C4-2B (cell line): ENCODE measurements around the gene GARIN5A.

Experiments used
- H3K27ac ChIP-seq: fragments of 450-650 bp; 2 replicates; pipeline ENCODE4 v1.5.1; 2017
- ZFX ChIP-seq: fragments of 450-650 bp; IDR thresholded peaks from 2 replicates; pipeline ENCODE4 v1.6.1; 2017
- TF ChIP-seq, protein P1 (sequence below): fragments of 450-650 bp; conservative IDR thresholded peaks from 2 replicates; pipeline ENCODE4 v1.5.1; 2017; ENCODE audit warnings: mild to moderate bottlenecking

GARIN5A gene

GRCh38 chr19:50464348-50464747 lies 12.3 kb downstream of the GARIN5A start:
- TF ChIP-seq, protein P1, sequence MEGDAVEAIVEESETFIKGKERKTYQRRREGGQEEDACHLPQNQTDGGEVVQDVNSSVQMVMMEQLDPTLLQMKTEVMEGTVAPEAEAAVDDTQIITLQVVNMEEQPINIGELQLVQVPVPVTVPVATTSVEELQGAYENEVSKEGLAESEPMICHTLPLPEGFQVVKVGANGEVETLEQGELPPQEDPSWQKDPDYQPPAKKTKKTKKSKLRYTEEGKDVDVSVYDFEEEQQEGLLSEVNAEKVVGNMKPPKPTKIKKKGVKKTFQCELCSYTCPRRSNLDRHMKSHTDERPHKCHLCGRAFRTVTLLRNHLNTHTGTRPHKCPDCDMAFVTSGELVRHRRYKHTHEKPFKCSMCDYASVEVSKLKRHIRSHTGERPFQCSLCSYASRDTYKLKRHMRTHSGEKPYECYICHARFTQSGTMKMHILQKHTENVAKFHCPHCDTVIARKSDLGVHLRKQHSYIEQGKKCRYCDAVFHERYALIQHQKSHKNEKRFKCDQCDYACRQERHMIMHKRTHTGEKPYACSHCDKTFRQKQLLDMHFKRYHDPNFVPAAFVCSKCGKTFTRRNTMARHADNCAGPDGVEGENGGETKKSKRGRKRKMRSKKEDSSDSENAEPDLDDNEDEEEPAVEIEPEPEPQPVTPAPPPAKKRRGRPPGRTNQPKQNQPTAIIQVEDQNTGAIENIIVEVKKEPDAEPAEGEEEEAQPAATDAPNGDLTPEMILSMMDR = no peak
- no peak for TF ChIP-seq ZFX
- H3K27ac ChIP-seq = no peak overlapping the region

- H3K27ac ChIP-seq = no peak overlapping the region
- TF ChIP-seq, protein P1 = no peak
These were observed 13.7 kb downstream of the GARIN5A start for GRCh38 chr19:50462970-50463369.

DNA sequence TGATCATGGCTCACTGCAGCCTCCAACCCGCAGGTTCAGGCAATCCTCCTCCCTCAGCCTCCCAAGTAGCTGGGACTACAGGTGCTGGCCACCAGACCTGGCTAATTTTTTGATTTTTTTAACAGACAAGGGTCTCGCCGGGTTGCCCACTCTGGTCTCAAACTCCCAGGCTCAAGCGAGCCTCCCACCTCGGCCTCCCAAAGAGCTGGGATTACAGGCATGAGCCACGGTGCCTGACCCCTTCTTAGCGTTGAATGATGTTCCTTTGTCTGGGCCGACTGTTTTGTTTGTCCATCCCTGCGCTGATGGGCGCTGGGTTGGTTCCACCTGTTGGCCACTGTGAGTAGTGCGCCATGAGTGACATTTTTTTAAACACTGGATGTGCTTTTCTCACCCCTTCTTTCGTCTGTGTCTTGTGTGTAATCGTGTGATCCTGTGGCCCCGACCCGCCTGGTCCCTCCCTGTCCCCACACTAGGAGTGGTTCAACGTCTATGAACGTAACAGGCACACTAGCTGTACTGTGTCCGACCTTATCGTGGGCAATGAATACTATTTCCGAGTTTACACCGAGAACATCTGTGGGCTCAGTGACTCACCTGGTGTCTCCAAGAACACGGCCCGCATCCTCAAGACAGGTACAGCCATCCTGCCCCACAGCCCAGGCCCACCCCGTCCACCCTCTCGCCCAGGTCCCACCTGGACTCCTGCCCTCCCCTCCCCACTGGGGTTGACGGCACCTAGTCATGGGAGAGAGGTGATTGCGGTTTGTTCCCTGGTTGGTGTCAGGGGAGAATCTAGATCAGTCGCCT lies 15.4 kb downstream of the GARIN5A start:
- no peak overlapping the region for H3K27ac ChIP-seq
- TF ChIP-seq, protein P1 = peak; percentile 92
- no peak for TF ChIP-seq ZFX

- TF ChIP-seq, protein P1 = no peak
- no peak for TF ChIP-seq ZFX
- H3K27ac ChIP-seq = no peak overlapping the region
These were observed 16.4 kb downstream of the GARIN5A start for GRCh38 chr19:50460161-50460765.

DNA sequence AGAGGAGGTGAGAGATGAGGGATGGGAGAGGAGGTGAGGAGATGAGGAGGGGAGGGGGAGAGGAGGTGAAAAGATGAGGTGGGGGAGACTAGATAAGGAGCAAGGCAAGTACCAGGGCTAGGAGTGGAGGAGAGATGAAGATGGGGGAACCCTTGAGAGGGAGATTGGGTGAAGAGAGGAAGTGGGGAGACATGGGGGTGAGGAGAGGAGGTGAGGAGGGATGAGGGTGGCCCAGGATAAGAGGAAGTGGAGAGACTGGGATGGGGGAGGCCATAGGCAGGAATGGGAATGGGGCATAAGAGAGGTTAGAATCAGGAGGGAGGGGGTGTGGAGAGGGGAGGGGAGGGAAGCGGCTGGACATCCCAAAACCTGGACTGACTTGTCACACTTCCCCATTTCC lies 17.0 kb downstream of the GARIN5A start:
- H3K27ac ChIP-seq = no peak overlapping the region
- no peak for TF ChIP-seq ZFX
- TF ChIP-seq, protein P1 = no peak

DNA sequence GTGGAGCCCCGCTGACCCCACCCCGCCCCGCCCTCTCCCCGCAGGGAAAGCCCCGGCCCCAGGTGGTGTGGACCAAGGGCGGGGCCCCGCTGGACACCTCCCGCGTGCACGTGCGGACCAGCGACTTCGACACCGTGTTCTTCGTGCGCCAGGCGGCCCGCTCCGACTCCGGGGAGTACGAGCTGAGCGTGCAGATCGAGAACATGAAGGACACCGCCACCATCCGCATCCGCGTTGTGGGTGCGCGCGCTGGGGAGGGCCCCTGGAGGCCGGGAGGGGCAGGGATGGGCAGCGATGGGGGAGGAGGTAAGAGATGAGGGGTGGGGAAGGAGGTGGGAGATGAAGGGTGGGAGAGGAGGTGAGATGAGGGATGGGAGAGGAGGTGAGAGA lies 17.6 kb downstream of the GARIN5A start:
- no peak for TF ChIP-seq ZFX
- TF ChIP-seq, protein P1 = no peak
- H3K27ac ChIP-seq = no peak overlapping the region

- no peak for TF ChIP-seq ZFX
- TF ChIP-seq, protein P1 = no peak
- no peak overlapping the region for H3K27ac ChIP-seq
These were observed 18.1 kb downstream of the GARIN5A start for GRCh38 chr19:50458396-50459066.
